Naive thymus-derived CD8-positive, alpha-beta T cell (primary cell): ENCODE results near the gene TPD52L1. TPM values are rescaled to one million over a fixed set of nuclear protein-coding genes. Genes with fewer than 3 reads are reported as not detected.

Experiments
- ATAC-seq, 2 donors: fragments of 150-1000 bp; cut with Tn5 transposase in 1 of 2; sonication (Bioruptor Pico), chemical (Tn5 transposase) in 1 of 2; 1 replicate in 1 of 2; 2 replicates in 1 of 2; pipeline ENCODE4 v1.10.0; 2021; ENCODE audit warnings: mild to moderate bottlenecking in 2 of 2, moderate library complexity in 2 of 2
- POLR2A ChIA-PET: fragments of 350-600 bp; sonication (Branson Sonifier 250); formaldehyde crosslinking; loops from one replicate; lab custom pipeline; 2021; ENCODE audit warnings: antibody characterized with exemption; lab: Charles Lee
- DNase-seq, 10 donors: peaks; one replicate each; pipeline versions ENCODE4 v3.0.0 to v3.0.0-alpha.2; 2020 to 2022
- H3K27ac Mint-ChIP-seq, 10 donors: one replicate each; pipeline ENCODE4 v1.8.0; 2020 to 2022; ENCODE audit warnings: mild to moderate bottlenecking in 10 of 10, mixed read lengths in 10 of 10, moderate library complexity in 4 of 10, inconsistent platforms in 1 of 10
- H3K27me3 Mint-ChIP-seq, 5 donors: one replicate each; pipeline ENCODE4 v1.8.0; 2021 to 2022; ENCODE audit warnings: mixed read lengths in 5 of 5
- H3K36me3 Mint-ChIP-seq, 3 donors: one replicate each; pipeline ENCODE4 v1.8.0; 2020 to 2022; ENCODE audit warnings: mixed read lengths in 3 of 3, mild to moderate bottlenecking in 2 of 3, inconsistent platforms in 1 of 3
- H3K4me1 Mint-ChIP-seq, 4 donors: one replicate each; pipeline ENCODE4 v1.8.0; 2021 to 2022; ENCODE audit warnings: mixed read lengths in 4 of 4
- H3K4me3 Mint-ChIP-seq, 10 donors: one replicate each; pipeline ENCODE4 v1.8.0; 2020 to 2022; ENCODE audit warnings: mild to moderate bottlenecking in 10 of 10, mixed read lengths in 10 of 10, moderate library complexity in 6 of 10, inconsistent platforms in 1 of 10
- H3K9me3 Mint-ChIP-seq, 9 donors: one replicate each; pipeline ENCODE4 v1.8.0; 2020 to 2022; ENCODE audit warnings: mixed read lengths in 9 of 9, mild to moderate bottlenecking in 3 of 9, inconsistent platforms in 1 of 9, moderate library complexity in 1 of 9
- polyA plus RNA-seq, 3 donors: library from polyadenylated mRNA; unstranded; fragments of 300-500 nt; fragmentation: Illumina TruSeq; gene quantifications; one replicate each; pipeline ENCODE4 v1.2.3, GENCODE V29; 2021
- total RNA-seq, 8 experiments: library from RNA in 2 of 8; stranded (reverse) in 2 of 8; gene quantifications; one replicate each; pipeline ENCODE4 v1.2.3 and lab custom pipeline; 2021 to 2026

TPD52L1 gene
- total and polyA plus RNA-seq, 5 experiments from 2014 or later: not detected

- no peak for ATAC-seq
- DNase-seq: no peak
- H3K4me1 Mint-ChIP-seq: no peaks in the 10 kb centered on the region
- POLR2A ChIA-PET: no interaction called here
- peaks cover 1 to 10% (median 6%) of the 10 kb centered on the region in 5 donors for H3K27me3 Mint-ChIP-seq
- H3K9me3 Mint-ChIP-seq: no peaks in the 10 kb centered on the region
- no peak overlapping the region for H3K27ac Mint-ChIP-seq
- no peak overlapping the region for H3K4me3 Mint-ChIP-seq
- no peaks in the 10 kb centered on the region for H3K36me3 Mint-ChIP-seq
These were observed 52.8 kb downstream of the TPD52L1 start for GRCh38 chr6:125206389-125206788.

- DNase-seq: no peak
- peaks cover 1 to 10% (median 6%) of the 10 kb centered on the region in 5 donors for H3K27me3 Mint-ChIP-seq
- H3K4me3 Mint-ChIP-seq: no peak overlapping the region
- no peaks in the 10 kb centered on the region for H3K9me3 Mint-ChIP-seq
- H3K36me3 Mint-ChIP-seq: no peaks in the 10 kb centered on the region
- H3K4me1 Mint-ChIP-seq: no peaks in the 10 kb centered on the region
- H3K27ac Mint-ChIP-seq: no peak overlapping the region
- no peak for ATAC-seq
- POLR2A ChIA-PET: no interaction called here
These were observed 54.4 kb downstream of the TPD52L1 start for GRCh38 chr6:125207956-125208355.

GRCh38 chr6:125208625-125209249 lies 55.2 kb downstream of the TPD52L1 start:
- peaks cover 1 to 10% (median 3%) of the 10 kb centered on the region in 5 donors for H3K27me3 Mint-ChIP-seq
- POLR2A ChIA-PET: no interaction called here
- no peaks in the 10 kb centered on the region for H3K9me3 Mint-ChIP-seq
- no peaks in the 10 kb centered on the region for H3K36me3 Mint-ChIP-seq
- H3K4me3 Mint-ChIP-seq: no peak overlapping the region
- H3K4me1 Mint-ChIP-seq: no peaks in the 10 kb centered on the region
- ATAC-seq: no peak
- peak overlapping the region in 1 of 10 donors; percentile 23 for H3K27ac Mint-ChIP-seq
- DNase-seq: no peak

GRCh38 chr6:125210667-125211066 lies 57.1 kb downstream of the TPD52L1 start:
- no peaks in the 10 kb centered on the region for H3K36me3 Mint-ChIP-seq
- no peaks in the 10 kb centered on the region for H3K4me1 Mint-ChIP-seq
- H3K27ac Mint-ChIP-seq: no peak overlapping the region
- POLR2A ChIA-PET: no interaction called here
- ATAC-seq (no peak), DNase-seq (no peak)
- H3K4me3 Mint-ChIP-seq: no peak overlapping the region
- H3K9me3 Mint-ChIP-seq: no peaks in the 10 kb centered on the region
- H3K27me3 Mint-ChIP-seq: peaks cover 2 to 19% (median 6%) of the 10 kb centered on the region in 5 donors

- peaks cover 0 to 17% (median 7%) of the 10 kb centered on the region in 5 donors for H3K27me3 Mint-ChIP-seq
These were observed 57.8 kb downstream of the TPD52L1 start for GRCh38 chr6:125211352-125211751.

GRCh38 chr6:125212377-125212776 lies 58.8 kb downstream of the TPD52L1 start:
- peaks cover 0 to 11% (median 6%) of the 10 kb centered on the region in 5 donors for H3K27me3 Mint-ChIP-seq
- POLR2A ChIA-PET: no interaction called here
- H3K9me3 Mint-ChIP-seq: no peaks in the 10 kb centered on the region
- DNase-seq: no peak
- H3K27ac Mint-ChIP-seq: no peak overlapping the region
- no peak overlapping the region for H3K4me3 Mint-ChIP-seq
- no peak for ATAC-seq
- H3K4me1 Mint-ChIP-seq: no peaks in the 10 kb centered on the region
- no peaks in the 10 kb centered on the region for H3K36me3 Mint-ChIP-seq

More at GRCh38 chr6:125211352-125211751, 57.8 kb downstream of the TPD52L1 start:
- H3K4me1 Mint-ChIP-seq: no peaks in the 10 kb centered on the region
- no peak for ATAC-seq
- DNase-seq: no peak
- POLR2A ChIA-PET: no interaction called here
- no peaks in the 10 kb centered on the region for H3K9me3 Mint-ChIP-seq
- no peak overlapping the region for H3K4me3 Mint-ChIP-seq
- no peak overlapping the region for H3K27ac Mint-ChIP-seq
- no peaks in the 10 kb centered on the region for H3K36me3 Mint-ChIP-seq

- H3K36me3 Mint-ChIP-seq: no peaks in the 10 kb centered on the region
- H3K4me1 Mint-ChIP-seq: no peaks in the 10 kb centered on the region
- H3K27ac Mint-ChIP-seq: no peak overlapping the region
- DNase-seq: no peak
- peaks cover 1 to 27% (median 8%) of the 10 kb centered on the region in 5 donors for H3K27me3 Mint-ChIP-seq
- no peak for ATAC-seq
- no peaks in the 10 kb centered on the region for H3K9me3 Mint-ChIP-seq
- POLR2A ChIA-PET: no interaction called here
- H3K4me3 Mint-ChIP-seq: no peak overlapping the region
These were observed 60.4 kb downstream of the TPD52L1 start for GRCh38 chr6:125213939-125214338.

- DNase-seq (no peak), ATAC-seq (no peak)
- POLR2A ChIA-PET: no interaction called here
- H3K27ac Mint-ChIP-seq: no peak overlapping the region
- no peaks in the 10 kb centered on the region for H3K9me3 Mint-ChIP-seq
- H3K4me1 Mint-ChIP-seq: no peaks in the 10 kb centered on the region
- H3K36me3 Mint-ChIP-seq: no peaks in the 10 kb centered on the region
- no peak overlapping the region for H3K4me3 Mint-ChIP-seq
- H3K27me3 Mint-ChIP-seq: peaks cover 1 to 27% (median 8%) of the 10 kb centered on the region in 5 donors
These were observed 61.8 kb downstream of the TPD52L1 start for GRCh38 chr6:125215252-125215819.

GRCh38 chr6:125216015-125216414 lies 62.4 kb downstream of the TPD52L1 start:
- Mint-ChIP-seq H3K4me1 (no peaks in the 10 kb centered on the region), H3K27me3 (peaks cover 1 to 27% (median 8%) of the 10 kb centered on the region in 5 donors), H3K4me3 (no peak overlapping the region), H3K9me3 (no peaks in the 10 kb centered on the region), H3K27ac (no peak overlapping the region), H3K36me3 (no peaks in the 10 kb centered on the region)
- POLR2A ChIA-PET: no interaction called here
- ATAC-seq: no peak
- no peak for DNase-seq

- no peaks in the 10 kb centered on the region for H3K9me3 Mint-ChIP-seq
- H3K36me3 Mint-ChIP-seq: no peaks in the 10 kb centered on the region
- DNase-seq: no peak
- H3K27me3 Mint-ChIP-seq: peaks cover 0 to 27% (median 8%) of the 10 kb centered on the region in 5 donors
- H3K27ac Mint-ChIP-seq: no peak overlapping the region
- POLR2A ChIA-PET: no interaction called here
- no peak for ATAC-seq
- H3K4me3 Mint-ChIP-seq: no peak overlapping the region
- no peaks in the 10 kb centered on the region for H3K4me1 Mint-ChIP-seq
These were observed 63.8 kb downstream of the TPD52L1 start for GRCh38 chr6:125217369-125217768.

- POLR2A ChIA-PET: no interaction called here
- ATAC-seq (no peak), DNase-seq (no peak)
- Mint-ChIP-seq H3K4me3 (no peak overlapping the region), H3K36me3 (no peaks in the 10 kb centered on the region), H3K27me3 (peaks cover 0 to 27% (median 8%) of the 10 kb centered on the region in 5 donors), H3K27ac (no peak overlapping the region), H3K9me3 (no peaks in the 10 kb centered on the region), H3K4me1 (no peaks in the 10 kb centered on the region)
These were observed 64.4 kb downstream of the TPD52L1 start for GRCh38 chr6:125217992-125218391.

GRCh38 chr6:125219361-125219895 lies 65.9 kb downstream of the TPD52L1 start:
- H3K9me3 Mint-ChIP-seq: no peaks in the 10 kb centered on the region
- ATAC-seq (no peak), DNase-seq (no peak)
- H3K4me1 Mint-ChIP-seq: no peaks in the 10 kb centered on the region
- no peaks in the 10 kb centered on the region for H3K36me3 Mint-ChIP-seq
- peaks cover 0 to 27% (median 8%) of the 10 kb centered on the region in 5 donors for H3K27me3 Mint-ChIP-seq
- POLR2A ChIA-PET: no interaction called here
- H3K27ac Mint-ChIP-seq: no peak overlapping the region
- no peak overlapping the region for H3K4me3 Mint-ChIP-seq

- no peaks in the 10 kb centered on the region for H3K36me3 Mint-ChIP-seq
- POLR2A ChIA-PET: no interaction called here
- no peaks in the 10 kb centered on the region for H3K9me3 Mint-ChIP-seq
- H3K27ac Mint-ChIP-seq: no peak overlapping the region
- H3K4me3 Mint-ChIP-seq: no peak overlapping the region
- ATAC-seq: no peak
- peaks cover 0 to 18% (median 8%) of the 10 kb centered on the region in 5 donors for H3K27me3 Mint-ChIP-seq
- H3K4me1 Mint-ChIP-seq: no peaks in the 10 kb centered on the region
- no peak for DNase-seq
These were observed 67.1 kb downstream of the TPD52L1 start for GRCh38 chr6:125220712-125221111.
